ENCODE data around the gene CARD14.

CARD14 gene

DNA sequence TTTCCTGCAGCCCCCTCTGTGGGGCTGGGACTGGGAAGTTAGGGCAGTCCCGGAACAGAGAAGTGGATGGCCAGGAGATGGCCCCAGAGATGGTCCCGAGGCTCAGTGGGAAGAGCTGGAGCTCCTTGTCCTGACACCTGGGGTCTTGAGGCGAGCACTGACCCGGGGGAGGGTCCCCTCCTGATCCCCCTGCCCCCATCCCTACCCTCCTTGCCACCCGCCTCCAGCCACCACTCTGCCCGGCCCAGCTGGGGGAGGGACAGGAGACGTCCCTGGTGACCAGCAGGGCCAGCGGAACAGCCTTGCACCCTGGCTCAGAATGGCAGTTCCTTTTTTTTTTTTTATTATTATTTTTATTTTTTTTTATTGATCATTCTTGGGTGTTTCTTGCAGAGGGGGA, 76.9 kb downstream of the CARD14 start:
- H3K4me3 ChIP-seq (ENCODE audit: low read depth in 1 of 2, low read length in 1 of 2) = no peak overlapping the region
- H3K27me3 ChIP-seq = peaks cover 9% of the 10 kb centered on the region
- no peaks in the 10 kb centered on the region for H3K36me3 ChIP-seq

DNA sequence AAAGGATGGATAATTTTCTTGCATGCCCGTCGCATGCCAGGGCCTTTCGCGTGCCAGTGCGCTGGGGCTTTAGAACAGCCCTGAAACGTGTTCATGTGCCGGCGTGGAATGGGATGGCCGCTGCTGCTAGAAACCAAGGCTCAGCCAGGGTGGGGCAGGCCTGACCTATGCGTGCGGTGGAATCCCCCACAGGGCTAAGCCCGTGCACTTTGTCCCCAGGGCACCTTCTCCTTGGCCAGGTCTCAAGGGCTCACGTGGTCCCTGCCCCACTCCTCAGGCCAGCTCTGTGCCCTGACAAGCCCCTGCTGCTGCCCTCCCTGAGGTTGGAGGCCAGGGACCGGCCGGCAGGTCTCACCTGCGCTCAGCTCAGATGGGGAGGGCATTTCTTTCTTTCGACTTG, 77.7 kb downstream of the CARD14 start:
- H3K4me3 ChIP-seq (ENCODE audit: low read depth in 1 of 2, low read length in 1 of 2) = no peak overlapping the region
- H3K4me1 ChIP-seq (ENCODE audit: control insufficient read depth in 1 of 2, insufficient read depth in 1 of 2, low read depth in 1 of 2, low read length in 1 of 2) = no peaks in the 10 kb centered on the region
- TF ChIP-seq, protein P1, sequence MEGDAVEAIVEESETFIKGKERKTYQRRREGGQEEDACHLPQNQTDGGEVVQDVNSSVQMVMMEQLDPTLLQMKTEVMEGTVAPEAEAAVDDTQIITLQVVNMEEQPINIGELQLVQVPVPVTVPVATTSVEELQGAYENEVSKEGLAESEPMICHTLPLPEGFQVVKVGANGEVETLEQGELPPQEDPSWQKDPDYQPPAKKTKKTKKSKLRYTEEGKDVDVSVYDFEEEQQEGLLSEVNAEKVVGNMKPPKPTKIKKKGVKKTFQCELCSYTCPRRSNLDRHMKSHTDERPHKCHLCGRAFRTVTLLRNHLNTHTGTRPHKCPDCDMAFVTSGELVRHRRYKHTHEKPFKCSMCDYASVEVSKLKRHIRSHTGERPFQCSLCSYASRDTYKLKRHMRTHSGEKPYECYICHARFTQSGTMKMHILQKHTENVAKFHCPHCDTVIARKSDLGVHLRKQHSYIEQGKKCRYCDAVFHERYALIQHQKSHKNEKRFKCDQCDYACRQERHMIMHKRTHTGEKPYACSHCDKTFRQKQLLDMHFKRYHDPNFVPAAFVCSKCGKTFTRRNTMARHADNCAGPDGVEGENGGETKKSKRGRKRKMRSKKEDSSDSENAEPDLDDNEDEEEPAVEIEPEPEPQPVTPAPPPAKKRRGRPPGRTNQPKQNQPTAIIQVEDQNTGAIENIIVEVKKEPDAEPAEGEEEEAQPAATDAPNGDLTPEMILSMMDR (IDR thresholded peaks at IDR 0.05) = no peak
- H3K9me3 ChIP-seq = no peaks in the 10 kb centered on the region
- H3K27me3 ChIP-seq = peaks cover 3% of the 10 kb centered on the region
- H3K36me3 ChIP-seq = no peaks in the 10 kb centered on the region
- H3K27ac ChIP-seq = no peak overlapping the region

More for the DNA sequence above, 76.9 kb downstream of the CARD14 start:
- TF ChIP-seq, protein P1 (IDR thresholded peaks at IDR 0.05) = no peak
- Histone ChIP-seq H3K27ac (no peak overlapping the region), H3K4me1 (ENCODE audit: control insufficient read depth in 1 of 2, insufficient read depth in 1 of 2, low read depth in 1 of 2, low read length in 1 of 2) (no peaks in the 10 kb centered on the region), H3K9me3 (no peaks in the 10 kb centered on the region)

DNA sequence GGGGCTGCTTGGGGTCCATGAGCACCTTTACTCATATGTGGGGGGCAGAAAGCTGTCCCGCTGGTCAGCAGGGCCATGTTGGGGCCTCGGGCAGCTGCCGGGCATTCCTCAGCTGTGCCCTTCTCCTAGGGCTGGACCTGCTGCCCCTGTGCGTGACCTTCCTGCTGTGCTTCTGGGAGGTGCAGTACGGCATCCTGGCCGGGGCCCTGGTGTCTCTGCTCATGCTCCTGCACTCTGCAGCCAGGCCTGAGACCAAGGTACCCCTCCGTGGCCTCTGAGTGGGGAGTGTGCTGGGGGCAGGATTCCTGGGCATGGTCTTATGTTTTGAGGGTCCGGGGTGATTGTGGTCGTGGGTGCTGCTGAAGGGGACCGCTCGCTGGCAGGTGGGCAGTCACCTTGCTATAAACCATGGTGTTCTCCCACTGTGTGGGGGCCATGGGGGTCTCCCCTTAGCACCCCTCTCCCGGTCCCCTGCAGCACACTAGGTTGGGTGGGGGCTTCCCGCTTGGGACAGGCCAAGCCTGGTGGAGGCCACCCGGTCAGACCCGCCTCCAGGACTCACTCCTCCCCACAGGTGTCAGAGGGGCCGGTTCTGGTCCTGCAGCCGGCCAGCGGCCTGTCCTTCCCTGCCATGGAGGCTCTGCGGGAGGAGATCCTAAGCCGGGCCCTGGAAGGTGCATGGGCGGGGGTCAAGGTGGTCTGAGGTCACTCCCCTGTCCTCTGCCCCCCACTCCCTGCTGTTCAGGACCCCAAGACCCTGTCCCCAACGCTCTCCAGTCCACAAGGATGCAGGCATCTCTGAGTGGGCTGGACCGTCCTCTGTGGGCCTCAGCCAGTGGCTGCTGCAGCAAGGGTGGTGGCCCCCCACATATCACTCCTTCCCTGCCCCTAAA, 78.4 kb downstream of the CARD14 start:
- TF ChIP-seq, protein P1 (IDR thresholded peaks at IDR 0.05) = no peak
- no peaks in the 10 kb centered on the region for H3K4me1 ChIP-seq (ENCODE audit: control insufficient read depth in 1 of 2, insufficient read depth in 1 of 2, low read depth in 1 of 2, low read length in 1 of 2)
- H3K36me3 ChIP-seq = no peaks in the 10 kb centered on the region
- no peaks in the 10 kb centered on the region for H3K9me3 ChIP-seq
- H3K4me3 ChIP-seq (ENCODE audit: low read depth in 1 of 2, low read length in 1 of 2) = no peak overlapping the region
- no peak overlapping the region for H3K27ac ChIP-seq
- H3K27me3 ChIP-seq = peaks cover 3% of the 10 kb centered on the region

DNA sequence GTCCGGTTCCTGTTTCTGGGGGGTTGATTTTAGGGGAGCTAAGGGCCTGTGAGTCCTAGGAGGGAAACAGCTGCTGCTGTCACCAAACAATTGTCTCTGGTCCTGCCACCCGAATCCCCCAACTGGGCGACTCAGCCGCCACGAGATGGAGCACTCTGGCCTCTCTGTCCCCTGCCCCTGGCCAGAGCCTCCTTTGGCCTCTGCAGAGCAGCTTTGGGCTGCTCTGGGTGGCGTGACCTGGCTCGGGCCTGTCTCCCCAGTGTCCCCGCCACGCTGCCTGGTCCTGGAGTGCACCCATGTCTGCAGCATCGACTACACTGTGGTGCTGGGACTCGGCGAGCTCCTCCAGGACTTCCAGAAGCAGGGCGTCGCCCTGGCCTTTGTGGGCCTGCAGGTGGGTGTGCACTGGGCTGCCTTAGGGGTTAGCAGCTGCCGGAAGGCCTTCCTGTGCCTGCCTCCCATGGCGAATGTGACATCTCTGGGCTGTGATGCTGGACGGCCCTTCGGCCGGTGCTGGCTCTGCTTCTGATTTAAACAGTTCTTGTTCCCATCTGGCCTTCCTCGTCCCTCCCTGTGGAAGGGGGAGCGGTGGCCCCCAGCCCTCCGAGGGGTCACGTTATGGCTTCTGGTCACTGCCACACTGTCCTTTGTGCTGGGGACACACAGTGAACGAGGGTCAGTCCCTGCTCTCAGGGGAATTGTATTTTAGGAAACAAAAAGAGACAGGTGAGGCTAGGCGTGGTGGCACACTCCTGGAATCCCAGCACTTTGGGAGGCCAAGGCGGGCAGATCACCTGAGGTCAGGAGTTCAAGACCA, 79.3 kb downstream of the CARD14 start:
- H3K9me3 ChIP-seq = no peaks in the 10 kb centered on the region
- H3K4me1 ChIP-seq (ENCODE audit: control insufficient read depth in 1 of 2, insufficient read depth in 1 of 2, low read depth in 1 of 2, low read length in 1 of 2) = peaks cover 5 to 7% of the 10 kb centered on the region in 2 experiments
- H3K36me3 ChIP-seq = no peaks in the 10 kb centered on the region
- TF ChIP-seq, protein P1 (IDR thresholded peaks at IDR 0.05) = no peak
- H3K27me3 ChIP-seq = peaks cover 3% of the 10 kb centered on the region
- H3K27ac ChIP-seq = no peak overlapping the region
- H3K4me3 ChIP-seq (ENCODE audit: low read depth in 1 of 2, low read length in 1 of 2) = no peak overlapping the region

DNA sequence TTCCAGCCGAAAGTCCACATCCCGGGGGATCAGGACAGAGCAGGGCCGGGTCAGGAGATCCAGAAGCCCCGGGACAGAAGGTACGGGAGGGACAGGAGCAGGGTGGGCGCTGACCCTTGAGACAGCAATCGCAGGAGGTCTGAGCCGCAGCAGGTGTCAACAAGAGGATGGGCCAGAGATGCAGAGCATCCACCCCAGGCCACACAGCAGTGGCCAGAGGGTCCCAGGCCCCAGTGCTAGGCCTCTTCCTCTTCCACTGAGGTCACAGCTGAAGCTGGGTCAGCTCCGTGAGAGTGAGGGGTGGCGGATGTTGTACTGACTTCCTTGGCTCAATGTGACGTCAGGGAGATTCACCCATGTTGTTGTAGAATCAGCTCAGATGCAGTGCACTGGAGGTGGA, 82.1 kb downstream of the CARD14 start:
- Histone ChIP-seq H3K4me3 (ENCODE audit: low read depth in 1 of 2, low read length in 1 of 2) (no peak overlapping the region), H3K27ac (no peak overlapping the region), H3K27me3 (no peaks in the 10 kb centered on the region), H3K4me1 (ENCODE audit: control insufficient read depth in 1 of 2, insufficient read depth in 1 of 2, low read depth in 1 of 2, low read length in 1 of 2) (peaks cover 19 to 26% of the 10 kb centered on the region in 2 experiments), H3K36me3 (no peaks in the 10 kb centered on the region), H3K9me3 (no peaks in the 10 kb centered on the region)
- TF ChIP-seq, protein P1 (IDR thresholded peaks at IDR 0.05) = no peak
